Activated CD4-positive, CD25-positive, alpha-beta regulatory T cell (primary cell): Measurements from ENCODE around the gene SPACA6.
A peak's percentile ranks its signal among the peaks of the same experiment; 100 is the strongest.

Source experiments
- DNase-seq, 4 experiments: peaks; one replicate each; lab custom pipeline; 2025; lab: John Stamatoyannopoulos, UW

The SPACA6 gene

DNA sequence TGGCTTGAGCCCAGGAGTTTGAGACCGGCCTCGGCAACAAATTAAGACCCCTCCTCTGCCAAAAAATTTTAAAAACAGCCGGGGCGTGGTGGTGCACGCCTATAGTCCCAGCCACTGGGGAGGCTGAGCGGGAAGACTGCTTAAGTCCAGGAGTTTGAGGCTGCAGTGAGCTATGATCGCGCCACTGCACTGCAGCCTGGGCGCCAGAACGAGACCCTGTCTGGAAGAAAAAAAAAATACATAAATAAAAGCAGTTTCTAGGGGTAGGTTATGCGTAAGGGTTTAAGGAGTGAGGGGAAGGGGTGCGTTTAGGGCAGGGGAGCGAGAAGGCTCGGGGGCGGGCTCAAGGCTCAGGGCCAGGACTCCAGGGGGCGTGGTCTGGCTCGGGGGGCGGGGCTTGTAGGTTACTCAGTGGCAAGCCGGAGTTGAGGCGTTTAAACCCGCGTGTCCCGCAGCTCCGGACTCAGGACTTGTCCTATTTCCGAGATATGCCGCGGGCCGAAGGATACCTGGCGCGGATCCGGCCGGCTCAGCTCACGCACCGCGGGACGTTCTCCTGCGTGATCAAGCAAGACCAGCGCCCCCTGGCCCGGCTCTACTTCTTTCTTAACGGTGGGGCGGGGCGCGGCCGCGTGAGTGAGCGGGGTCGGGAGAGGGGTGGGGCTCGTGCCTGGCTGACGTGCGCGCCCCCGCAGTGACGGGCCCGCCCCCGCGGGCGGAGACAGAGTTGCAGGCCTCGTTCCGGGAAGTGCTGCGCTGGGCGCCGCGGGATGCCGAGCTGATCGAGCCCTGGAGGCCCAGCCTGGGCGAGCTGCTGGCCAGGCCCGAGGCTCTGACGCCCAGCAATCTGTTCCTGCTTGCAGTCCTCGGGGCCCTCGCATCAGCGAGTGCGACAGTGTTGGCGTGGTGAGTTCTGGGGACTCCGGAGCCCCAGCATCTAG, 10.7 kb downstream of the SPACA6 start:
- DNase-seq, result peak; percentile 94 to 98 (median 98)

GRCh38 chr19:51704626-51705025, 11.5 kb downstream of the SPACA6 start:
- DNase-seq, result no peak

DNA sequence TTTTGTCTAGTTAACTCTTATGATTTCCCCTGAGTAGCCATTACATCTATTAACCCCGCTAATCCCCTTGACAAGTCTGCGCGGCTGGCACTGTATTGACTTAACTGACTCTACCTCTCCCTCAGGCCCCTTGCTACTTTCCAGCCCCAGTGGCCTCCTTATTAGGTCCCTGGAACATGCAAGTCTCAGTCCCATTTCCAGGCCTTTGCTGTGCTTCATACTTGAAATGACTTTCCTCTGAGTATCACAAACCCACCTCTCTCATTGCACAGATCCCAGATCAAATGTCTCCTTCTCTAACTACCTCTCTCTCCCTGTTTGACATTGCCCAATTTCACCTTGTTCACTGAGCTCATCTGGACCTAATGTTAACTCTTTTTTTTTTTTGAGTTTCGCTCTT, 13.2 kb downstream of the SPACA6 start:
- no peak for DNase-seq

GRCh38 chr19:51706885-51707284, 13.8 kb downstream of the SPACA6 start:
- DNase-seq, result no peak

GRCh38 chr19:51708811-51709210, 15.7 kb downstream of the SPACA6 start:
- no peak for DNase-seq

- no peak for DNase-seq
Observed at GRCh38 chr19:51709575-51709974, 16.4 kb downstream of the SPACA6 start.

DNA sequence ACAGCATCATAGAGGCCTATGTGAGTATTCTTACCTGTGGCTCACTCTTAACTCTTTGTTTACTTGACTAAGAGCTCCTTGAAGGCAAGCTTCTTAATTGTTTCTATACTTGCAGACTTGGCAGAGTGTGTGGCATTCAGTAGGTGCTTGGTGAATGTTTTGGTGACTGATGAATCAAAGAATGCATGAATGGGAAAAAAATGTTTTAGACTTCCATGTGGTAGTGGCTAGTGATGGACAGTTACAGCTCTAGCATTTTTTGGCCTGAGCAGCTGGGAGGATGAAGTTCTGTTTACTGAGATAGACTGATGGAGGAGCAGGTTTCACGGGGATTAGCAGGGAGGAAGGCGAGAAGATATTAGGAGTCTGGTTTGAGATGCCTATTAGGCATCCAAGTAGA, 17.0 kb downstream of the SPACA6 start:
- DNase-seq, result no peak

DNA sequence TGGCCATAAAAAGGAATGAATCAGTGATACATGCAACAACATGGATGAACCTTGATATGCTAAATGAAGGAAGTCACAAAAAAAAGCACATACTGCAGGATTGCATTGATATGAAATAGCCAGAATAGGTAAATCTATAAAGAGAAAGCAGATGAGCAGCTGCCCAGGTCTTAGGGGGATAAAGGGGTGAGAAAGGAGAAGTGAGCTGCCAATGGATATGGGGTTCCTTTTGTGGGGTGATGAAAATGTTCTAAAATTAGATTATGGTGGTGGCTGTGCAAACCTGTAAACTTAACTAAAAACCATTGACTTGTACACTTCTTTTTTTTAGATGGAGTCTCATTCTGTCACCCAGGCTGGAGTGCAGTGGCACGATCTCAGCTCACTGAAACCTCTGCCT, 18.6 kb downstream of the SPACA6 start:
- no peak for DNase-seq

GRCh38 chr19:51712461-51713081, 19.4 kb downstream of the SPACA6 start:
- no peak for DNase-seq

DNA sequence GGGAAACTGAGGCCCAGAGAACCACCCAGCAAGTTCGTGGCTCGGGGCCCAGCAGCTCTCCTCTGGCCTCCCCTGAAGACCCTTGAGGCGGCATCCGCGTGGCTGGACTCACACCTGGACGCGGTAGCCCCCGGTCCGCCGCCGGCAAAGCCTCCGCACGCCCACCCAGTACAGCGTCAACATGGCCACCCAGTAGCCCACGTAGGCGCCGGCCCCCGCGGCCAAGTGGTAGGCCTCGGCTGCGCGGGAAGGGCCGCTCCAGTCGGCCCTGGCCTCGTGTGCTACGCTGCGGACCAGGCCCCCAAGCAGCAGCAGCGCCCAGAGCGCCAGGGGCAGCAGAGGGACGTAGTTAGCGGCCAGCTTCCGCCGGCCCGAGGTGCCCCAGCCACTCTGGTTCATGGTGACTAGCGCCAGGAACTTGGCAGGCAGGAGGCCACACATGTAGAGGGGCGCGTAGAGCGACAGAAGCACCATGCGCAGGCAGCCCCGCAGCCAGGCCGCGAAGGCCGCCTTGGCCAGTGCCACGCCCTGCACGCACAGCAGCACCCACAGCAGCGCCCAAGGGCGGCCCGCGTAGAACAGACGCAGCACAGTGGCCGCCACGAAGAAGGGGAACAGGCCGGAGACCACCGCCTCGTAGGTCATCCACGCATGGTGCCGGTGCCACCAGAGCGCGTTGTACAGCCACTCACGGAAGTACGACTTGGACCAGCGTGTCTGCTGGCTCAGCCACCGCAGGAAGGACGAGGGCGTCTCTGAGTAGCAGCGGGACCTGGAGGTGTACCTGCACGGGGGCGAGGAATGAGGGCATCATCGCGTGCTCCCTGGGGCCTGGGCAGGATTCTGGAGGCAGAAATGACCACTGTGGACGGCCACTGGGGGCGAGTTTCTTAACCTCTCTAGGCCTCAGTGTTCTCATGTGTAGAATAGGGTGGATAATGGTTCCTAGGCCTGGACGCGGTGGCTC, 20.5 kb downstream of the SPACA6 start:
- DNase-seq, result no peak

- no peak for DNase-seq
Observed at GRCh38 chr19:51714848-51715247, 21.7 kb downstream of the SPACA6 start.

DNA sequence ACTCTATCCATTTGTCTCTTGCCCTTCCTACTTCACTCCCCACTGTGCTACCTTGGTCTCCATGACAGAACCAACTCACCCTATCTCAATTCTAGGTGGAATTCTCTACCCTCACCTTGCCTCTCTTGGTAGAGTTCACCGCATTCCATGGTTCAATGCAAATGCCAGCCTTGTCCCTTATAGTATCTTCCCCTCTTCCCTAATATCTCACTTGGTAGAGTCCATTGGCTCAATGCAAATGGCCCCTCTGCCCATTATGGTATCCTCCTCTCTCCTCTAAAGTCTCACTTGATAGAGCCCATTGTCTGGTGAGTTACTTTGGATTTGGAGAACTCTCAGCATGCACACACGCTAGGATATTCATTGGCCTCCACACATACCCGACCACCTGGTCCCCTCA, 22.7 kb downstream of the SPACA6 start:
- DNase-seq, result no peak

- no peak for DNase-seq
Observed at GRCh38 chr19:51716925-51717324, 23.8 kb downstream of the SPACA6 start.

DNA sequence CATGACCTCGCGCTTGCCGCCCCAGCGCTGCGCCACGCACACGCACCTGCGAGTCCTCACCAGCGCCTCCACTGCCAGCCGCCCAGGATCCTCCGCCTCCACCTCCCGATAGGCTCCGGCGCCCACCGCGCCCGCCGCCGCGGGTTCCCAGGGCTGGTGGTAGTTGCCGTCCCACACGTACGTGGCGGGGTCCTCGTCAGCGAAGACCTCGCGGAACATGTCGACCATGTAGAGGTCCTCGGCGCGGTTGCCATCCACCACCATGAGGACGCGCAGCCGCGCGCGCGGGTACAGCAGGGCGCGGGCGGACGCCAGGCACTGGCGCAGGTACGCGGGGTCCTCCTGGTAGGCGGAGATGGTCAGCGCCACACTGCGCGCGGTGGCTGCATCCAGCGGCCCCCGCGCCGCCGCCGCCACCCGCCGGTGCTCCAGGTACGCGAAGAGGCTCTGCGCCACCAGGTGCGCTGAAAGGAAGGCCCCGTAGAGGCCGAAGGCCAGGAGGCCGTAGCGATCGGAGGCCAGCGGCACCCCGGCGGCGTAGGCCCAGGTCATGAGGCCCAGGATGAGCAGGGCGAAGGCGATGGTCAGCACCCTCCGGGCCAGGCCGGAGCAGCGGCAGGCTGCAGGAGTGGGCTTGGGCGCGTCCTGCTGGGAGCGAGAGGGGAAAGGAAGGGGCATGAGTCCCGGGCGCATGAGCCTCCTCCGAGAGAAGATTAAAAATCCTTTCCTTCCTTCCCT, 26.3 kb downstream of the SPACA6 start:
- no peak for DNase-seq

GRCh38 chr19:51721905-51722304, 28.8 kb downstream of the SPACA6 start:
- no peak for DNase-seq

- no peak for DNase-seq
Observed at GRCh38 chr19:51722492-51722891, 29.4 kb downstream of the SPACA6 start.

GRCh38 chr19:51724543-51724942, 31.4 kb downstream of the SPACA6 start:
- no peak for DNase-seq

GRCh38 chr19:51726049-51726448, 32.9 kb downstream of the SPACA6 start:
- DNase-seq, result no peak

- no peak for DNase-seq
Observed at GRCh38 chr19:51727349-51727880, 34.3 kb downstream of the SPACA6 start.

DNA sequence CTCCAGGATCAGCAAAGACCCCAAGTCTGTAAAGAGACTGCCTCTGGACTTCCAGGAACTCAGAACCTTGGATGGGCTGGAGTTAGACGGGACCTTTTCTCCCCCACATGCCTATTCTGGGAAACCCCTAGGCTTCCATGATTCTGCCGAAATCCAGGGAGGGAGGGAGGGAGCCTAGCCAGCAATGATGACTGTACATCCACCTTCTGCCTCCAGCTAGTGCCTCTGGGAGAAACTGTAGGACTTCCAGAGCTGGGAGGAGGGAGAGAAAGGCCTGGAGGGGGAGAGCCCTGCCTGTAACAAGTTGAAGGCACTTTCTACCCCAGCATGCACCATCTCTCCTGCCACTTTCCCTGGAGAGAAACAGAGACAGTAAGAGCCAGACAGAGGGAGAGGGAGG, 36.7 kb downstream of the SPACA6 start:
- DNase-seq, result no peak
